HEK293 (cell line): ENCODE data around the gene RAD21L1.
A peak's percentile ranks its signal among the peaks of the same experiment; 100 is the strongest.

Experiments used
- CTCF ChIA-PET: fragments of 350-600 bp; formaldehyde crosslinking; extraction: SDS; loops from one replicate; lab custom pipeline; 2021; ENCODE audit warnings: antibody characterized with exemption; lab: Yijun Ruan, JAX
- POLR2A ChIA-PET: fragments of 300-600 bp; formaldehyde crosslinking; extraction: SDS; loops from one replicate; lab custom pipeline; 2020; ENCODE audit warnings: antibody characterized with exemption, inconsistent platforms; lab: Yijun Ruan, JAX
- H3K27ac ChIP-seq: fragments of 200-500 bp; sonication (Bioruptor generic); 2 replicates; pipeline ENCODE4 v1.5.1; 2014; ENCODE audit warnings: low read depth, low read length, control low read depth, inconsistent platforms; ENCODE audit errors: extremely low read depth
- H3K36me3 ChIP-seq, 2 experiments: fragments of 200-500 bp in 1 of 2; sonication (Bioruptor generic) in 1 of 2; 1 replicate in 1 of 2; 2 replicates in 1 of 2; pipeline ENCODE4 v1.5.1; 2014 to 2017; ENCODE audit warnings: inconsistent platforms in 2 of 2, low read length in 2 of 2; ENCODE audit not compliant: control insufficient read depth in 2 of 2, insufficient read depth in 1 of 2
- H3K4me1 ChIP-seq: fragments of 200-500 bp; sonication (Bioruptor generic); 2 replicates; pipeline ENCODE4 v1.5.1; 2014; ENCODE audit warnings: mild to moderate bottlenecking, low read length, inconsistent platforms; ENCODE audit not compliant: control insufficient read depth, insufficient read depth
- H3K4me3 ChIP-seq: 2 replicates; pipeline ENCODE4 v1.5.1; 2011; ENCODE audit warnings: low read depth, mild to moderate bottlenecking, control low read depth, low read length, moderate library complexity
- H3K9me3 ChIP-seq: fragments of 200-500 bp; sonication (Bioruptor generic); 2 replicates; pipeline ENCODE4 v1.5.1; 2014; ENCODE audit warnings: low read depth, low read length, inconsistent platforms; ENCODE audit not compliant: control insufficient read depth, insufficient read depth
- BCL11A ChIP-seq: fragments of 450-650 bp; formaldehyde crosslinking; IDR thresholded peaks from 2 replicates; pipeline ENCODE4 v1.5.1; 2016; ENCODE audit warnings: low read depth, missing biosample characterization, missing genetic modification characterization
- GLI4 ChIP-seq: fragments of 450-650 bp; formaldehyde crosslinking; IDR thresholded peaks from 2 replicates; pipeline ENCODE4 v1.5.1; 2016; ENCODE audit warnings: missing biosample characterization, missing genetic modification characterization
- REPIN1 ChIP-seq: fragments of 450-650 bp; formaldehyde crosslinking; IDR thresholded peaks from 2 replicates; pipeline ENCODE4 v1.5.1; 2017; ENCODE audit warnings: missing biosample characterization, missing genetic modification characterization, low read depth
- SALL2 ChIP-seq: fragments of 450-650 bp; formaldehyde crosslinking; IDR thresholded peaks from 2 replicates; pipeline ENCODE4 v1.5.0; 2017; ENCODE audit warnings: missing biosample characterization, mild to moderate bottlenecking, missing genetic modification characterization, borderline replicate concordance
- ZBTB17 ChIP-seq: fragments of 450-650 bp; formaldehyde crosslinking; IDR thresholded peaks from 2 replicates; pipeline ENCODE4 v1.5.1; 2016; ENCODE audit warnings: missing biosample characterization, missing genetic modification characterization
- ZBTB20 ChIP-seq: fragments of 450-650 bp; formaldehyde crosslinking; IDR thresholded peaks from 2 replicates; pipeline ENCODE4 v1.5.1; 2016; ENCODE audit warnings: missing biosample characterization, missing genetic modification characterization
- ZBTB21 ChIP-seq: fragments of 450-650 bp; formaldehyde crosslinking; IDR thresholded peaks from 2 replicates; pipeline ENCODE4 v1.5.1; 2017; ENCODE audit warnings: missing biosample characterization, missing genetic modification characterization
- ZIC2 ChIP-seq: fragments of 450-650 bp; formaldehyde crosslinking; IDR thresholded peaks from 2 replicates; pipeline ENCODE4 v1.5.1; 2016; ENCODE audit warnings: missing biosample characterization, missing genetic modification characterization
- ZNF114 ChIP-seq: fragments of 450-650 bp; formaldehyde crosslinking; IDR thresholded peaks from 2 replicates; pipeline ENCODE4 v1.5.0; 2017; ENCODE audit warnings: missing biosample characterization, missing genetic modification characterization
- ZNF214 ChIP-seq: fragments of 450-650 bp; formaldehyde crosslinking; IDR thresholded peaks from 2 replicates; pipeline ENCODE4 v1.5.1; 2017; ENCODE audit warnings: missing biosample characterization, mild to moderate bottlenecking, missing genetic modification characterization, borderline replicate concordance
- ZNF221 ChIP-seq: fragments of 450-650 bp; formaldehyde crosslinking; IDR thresholded peaks from 2 replicates; pipeline ENCODE4 v1.5.1; 2017; ENCODE audit warnings: missing biosample characterization, missing genetic modification characterization, borderline replicate concordance
- ZNF239 ChIP-seq: fragments of 450-650 bp; formaldehyde crosslinking; IDR thresholded peaks from 2 replicates; pipeline ENCODE4 v1.5.1; 2016; ENCODE audit warnings: missing biosample characterization, missing genetic modification characterization
- ZNF621 ChIP-seq: fragments of 450-650 bp; formaldehyde crosslinking; IDR thresholded peaks from 2 replicates; pipeline ENCODE4 v1.5.1; 2017; ENCODE audit warnings: missing biosample characterization, missing genetic modification characterization
- TF ChIP-seq, protein P1 (sequence below): fragments of 450-650 bp; formaldehyde crosslinking; IDR thresholded peaks from 2 replicates; pipeline ENCODE4 v1.5.1; 2017; ENCODE audit warnings: missing biosample characterization, mild to moderate bottlenecking, missing genetic modification characterization, moderate library complexity
- TF ChIP-seq, protein P2 (sequence below): fragments of 450-650 bp; formaldehyde crosslinking; IDR thresholded peaks from 2 replicates; pipeline ENCODE4 v1.5.1; 2016; ENCODE audit warnings: missing biosample characterization, missing genetic modification characterization
- TF ChIP-seq, protein P3 (sequence below): fragments of 450-650 bp; formaldehyde crosslinking; IDR thresholded peaks from 2 replicates; pipeline ENCODE4 v1.5.1; 2016; ENCODE audit warnings: missing biosample characterization, missing genetic modification characterization
- TF ChIP-seq, protein P4 (sequence below): fragments of 450-650 bp; formaldehyde crosslinking; IDR thresholded peaks from 2 replicates; pipeline ENCODE4 v1.5.1; 2016; ENCODE audit warnings: missing biosample characterization, missing genetic modification characterization
- TF ChIP-seq, protein P5 (sequence below): fragments of 450-650 bp; formaldehyde crosslinking; IDR thresholded peaks from 2 replicates; pipeline ENCODE4 v1.5.1; 2017; ENCODE audit warnings: missing biosample characterization, missing genetic modification characterization

Gene RAD21L1

DNA sequence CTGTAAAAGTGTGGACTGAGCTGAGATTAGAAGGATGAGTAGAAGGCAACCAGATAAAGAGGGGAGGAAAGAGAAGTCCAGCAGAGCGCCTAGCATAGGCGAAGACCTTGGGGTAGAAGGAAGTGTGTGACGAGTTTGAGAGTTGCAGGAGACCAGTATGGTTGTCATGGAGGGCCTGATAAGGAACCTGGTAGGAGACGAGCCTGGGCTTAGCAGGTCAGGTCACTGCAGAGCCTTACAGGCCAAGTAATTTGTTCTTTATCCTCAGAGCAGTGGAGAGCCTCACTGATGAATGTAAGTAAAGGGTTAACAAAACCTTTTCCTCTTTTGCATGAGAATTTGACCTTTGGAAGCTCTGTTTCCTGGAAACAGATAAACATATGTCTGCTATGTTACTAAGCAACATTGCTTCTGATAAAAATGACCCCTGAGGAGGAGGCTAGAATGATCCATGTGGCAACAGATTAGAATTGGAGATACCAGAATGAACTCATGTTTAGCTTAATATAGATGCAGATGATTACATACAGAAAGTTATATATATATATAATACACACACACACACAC is 38.2 kb upstream of the RAD21L1 start (continued):
- TF ChIP-seq, protein P1, sequence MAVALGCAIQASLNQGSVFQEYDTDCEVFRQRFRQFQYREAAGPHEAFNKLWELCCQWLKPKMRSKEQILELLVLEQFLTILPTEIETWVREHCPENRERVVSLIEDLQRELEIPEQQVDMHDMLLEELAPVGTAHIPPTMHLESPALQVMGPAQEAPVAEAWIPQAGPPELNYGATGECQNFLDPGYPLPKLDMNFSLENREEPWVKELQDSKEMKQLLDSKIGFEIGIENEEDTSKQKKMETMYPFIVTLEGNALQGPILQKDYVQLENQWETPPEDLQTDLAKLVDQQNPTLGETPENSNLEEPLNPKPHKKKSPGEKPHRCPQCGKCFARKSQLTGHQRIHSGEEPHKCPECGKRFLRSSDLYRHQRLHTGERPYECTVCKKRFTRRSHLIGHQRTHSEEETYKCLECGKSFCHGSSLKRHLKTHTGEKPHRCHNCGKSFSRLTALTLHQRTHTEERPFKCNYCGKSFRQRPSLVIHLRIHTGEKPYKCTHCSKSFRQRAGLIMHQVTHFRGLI (tag by site-specific recombination) = no peak
- no peak for TF ChIP-seq ZBTB20
- TF ChIP-seq, protein P2, sequence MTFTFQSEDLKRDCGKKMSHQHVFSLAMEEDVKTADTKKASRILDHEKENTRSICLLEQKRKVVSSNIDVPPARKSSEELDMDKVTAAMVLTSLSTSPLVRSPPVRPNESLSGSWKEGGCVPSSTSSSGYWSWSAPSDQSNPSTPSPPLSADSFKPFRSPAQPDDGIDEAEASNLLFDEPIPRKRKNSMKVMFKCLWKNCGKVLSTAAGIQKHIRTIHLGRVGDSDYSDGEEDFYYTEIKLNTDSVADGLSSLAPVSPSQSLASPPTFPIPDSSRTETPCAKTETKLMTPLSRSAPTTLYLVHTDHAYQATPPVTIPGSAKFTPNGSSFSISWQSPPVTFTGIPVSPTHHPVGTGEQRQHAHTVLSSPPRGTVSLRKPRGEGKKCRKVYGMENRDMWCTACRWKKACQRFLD (tag by site-specific recombination) = no peak
- TF ChIP-seq ZIC2 (tag by site-specific recombination) = no peak
- TF ChIP-seq BCL11A (tag by site-specific recombination) = no peak

DNA sequence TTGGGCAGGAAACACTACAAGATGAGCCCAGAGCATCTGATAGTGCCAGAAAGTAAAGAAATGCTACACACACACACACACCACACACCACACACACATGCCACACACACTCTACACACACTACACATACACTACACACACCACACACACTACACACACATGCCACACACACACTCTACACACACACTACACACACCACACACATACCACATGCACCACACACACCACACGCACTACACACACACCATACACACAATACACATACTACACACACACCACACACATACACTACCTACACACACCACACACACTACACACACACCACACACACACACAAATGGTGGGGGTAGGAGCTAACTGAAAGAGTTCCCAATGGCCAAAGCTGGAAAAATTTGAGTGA is 37.5 kb upstream of the RAD21L1 start:
- TF ChIP-seq, protein P3, sequence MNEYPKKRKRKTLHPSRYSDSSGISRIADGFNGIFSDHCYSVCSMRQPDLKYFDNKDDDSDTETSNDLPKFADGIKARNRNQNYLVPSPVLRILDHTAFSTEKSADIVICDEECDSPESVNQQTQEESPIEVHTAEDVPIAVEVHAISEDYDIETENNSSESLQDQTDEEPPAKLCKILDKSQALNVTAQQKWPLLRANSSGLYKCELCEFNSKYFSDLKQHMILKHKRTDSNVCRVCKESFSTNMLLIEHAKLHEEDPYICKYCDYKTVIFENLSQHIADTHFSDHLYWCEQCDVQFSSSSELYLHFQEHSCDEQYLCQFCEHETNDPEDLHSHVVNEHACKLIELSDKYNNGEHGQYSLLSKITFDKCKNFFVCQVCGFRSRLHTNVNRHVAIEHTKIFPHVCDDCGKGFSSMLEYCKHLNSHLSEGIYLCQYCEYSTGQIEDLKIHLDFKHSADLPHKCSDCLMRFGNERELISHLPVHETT (tag by site-specific recombination) = no peak
- TF ChIP-seq, protein P2 (tag by site-specific recombination) = 0 out of 2 replicates have a peak, but pooled peaks have one; percentile 11
- TF ChIP-seq ZNF214 (tag by site-specific recombination) = no peak
- TF ChIP-seq ZNF221 (tag by site-specific recombination) = no peak
- TF ChIP-seq ZNF239 (tag by site-specific recombination) = no peak
- TF ChIP-seq ZBTB17 (tag by site-specific recombination) = no peak
- no peak for TF ChIP-seq GLI4 (tag by site-specific recombination)
- TF ChIP-seq ZNF114 = peak; percentile 80; the same call in 1 of the 2 replicates
- TF ChIP-seq SALL2 (tag by site-specific recombination) = 0 out of 2 replicates have a peak, but pooled peaks have one; percentile 48
- TF ChIP-seq ZNF621 = 0 out of 2 replicates have a peak, but pooled peaks have one; percentile 22
- TF ChIP-seq ZBTB21 (tag by site-specific recombination) = no peak
- TF ChIP-seq, protein P4, sequence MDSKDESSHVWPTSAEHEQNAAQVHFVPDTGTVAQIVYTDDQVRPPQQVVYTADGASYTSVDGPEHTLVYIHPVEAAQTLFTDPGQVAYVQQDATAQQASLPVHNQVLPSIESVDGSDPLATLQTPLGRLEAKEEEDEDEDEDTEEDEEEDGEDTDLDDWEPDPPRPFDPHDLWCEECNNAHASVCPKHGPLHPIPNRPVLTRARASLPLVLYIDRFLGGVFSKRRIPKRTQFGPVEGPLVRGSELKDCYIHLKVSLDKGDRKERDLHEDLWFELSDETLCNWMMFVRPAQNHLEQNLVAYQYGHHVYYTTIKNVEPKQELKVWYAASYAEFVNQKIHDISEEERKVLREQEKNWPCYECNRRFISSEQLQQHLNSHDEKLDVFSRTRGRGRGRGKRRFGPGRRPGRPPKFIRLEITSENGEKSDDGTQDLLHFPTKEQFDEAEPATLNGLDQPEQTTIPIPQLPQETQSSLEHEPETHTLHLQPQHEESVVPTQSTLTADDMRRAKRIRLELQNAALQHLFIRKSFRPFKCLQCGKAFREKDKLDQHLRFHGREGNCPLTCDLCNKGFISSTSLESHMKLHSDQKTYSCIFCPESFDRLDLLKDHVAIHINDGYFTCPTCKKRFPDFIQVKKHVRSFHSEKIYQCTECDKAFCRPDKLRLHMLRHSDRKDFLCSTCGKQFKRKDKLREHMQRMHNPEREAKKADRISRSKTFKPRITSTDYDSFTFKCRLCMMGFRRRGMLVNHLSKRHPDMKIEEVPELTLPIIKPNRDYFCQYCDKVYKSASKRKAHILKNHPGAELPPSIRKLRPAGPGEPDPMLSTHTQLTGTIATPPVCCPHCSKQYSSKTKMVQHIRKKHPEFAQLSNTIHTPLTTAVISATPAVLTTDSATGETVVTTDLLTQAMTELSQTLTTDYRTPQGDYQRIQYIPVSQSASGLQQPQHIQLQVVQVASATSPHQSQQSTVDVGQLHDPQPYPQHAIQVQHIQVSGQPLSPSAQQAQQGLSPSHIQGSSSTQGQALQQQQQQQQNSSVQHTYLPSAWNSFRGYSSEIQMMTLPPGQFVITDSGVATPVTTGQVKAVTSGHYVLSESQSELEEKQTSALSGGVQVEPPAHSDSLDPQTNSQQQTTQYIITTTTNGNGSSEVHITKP (tag by site-specific recombination) = no peak
- no peak for TF ChIP-seq REPIN1
- TF ChIP-seq, protein P5, sequence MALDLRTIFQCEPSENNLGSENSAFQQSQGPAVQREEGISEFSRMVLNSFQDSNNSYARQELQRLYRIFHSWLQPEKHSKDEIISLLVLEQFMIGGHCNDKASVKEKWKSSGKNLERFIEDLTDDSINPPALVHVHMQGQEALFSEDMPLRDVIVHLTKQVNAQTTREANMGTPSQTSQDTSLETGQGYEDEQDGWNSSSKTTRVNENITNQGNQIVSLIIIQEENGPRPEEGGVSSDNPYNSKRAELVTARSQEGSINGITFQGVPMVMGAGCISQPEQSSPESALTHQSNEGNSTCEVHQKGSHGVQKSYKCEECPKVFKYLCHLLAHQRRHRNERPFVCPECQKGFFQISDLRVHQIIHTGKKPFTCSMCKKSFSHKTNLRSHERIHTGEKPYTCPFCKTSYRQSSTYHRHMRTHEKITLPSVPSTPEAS = peak; percentile 91
- TF ChIP-seq, all 188 proteins: peak for 5
- POLR2A ChIA-PET = interaction anchor here (0.6 kb wide), 1 partner anchor 358 kb away, joined by 8 read pairs; no protein-coding TSS in a partner anchor

More for the DNA sequence above, 37.5 kb upstream of the RAD21L1 start:
- H3K36me3 ChIP-seq = no peaks in the 10 kb centered on the region
- H3K9me3 ChIP-seq = no peaks in the 10 kb centered on the region
- H3K4me1 ChIP-seq = no peaks in the 10 kb centered on the region
- H3K27ac ChIP-seq = no peak overlapping the region
- CTCF ChIA-PET = interaction anchor here (0.6 to 3.4 kb wide), 2 partner anchors 24 to 130 kb away, joined by 3 to 21 read pairs; no protein-coding TSS in a partner anchor
- H3K4me3 ChIP-seq = no peak overlapping the region
